ENCODE measurements around the gene ENSA.
"Not testable (repeated sequence)": the region's sequence is repeated elsewhere in the genome, so short reads cannot be mapped to it uniquely, and the experiment has no call there.

Gene ENSA

DNA sequence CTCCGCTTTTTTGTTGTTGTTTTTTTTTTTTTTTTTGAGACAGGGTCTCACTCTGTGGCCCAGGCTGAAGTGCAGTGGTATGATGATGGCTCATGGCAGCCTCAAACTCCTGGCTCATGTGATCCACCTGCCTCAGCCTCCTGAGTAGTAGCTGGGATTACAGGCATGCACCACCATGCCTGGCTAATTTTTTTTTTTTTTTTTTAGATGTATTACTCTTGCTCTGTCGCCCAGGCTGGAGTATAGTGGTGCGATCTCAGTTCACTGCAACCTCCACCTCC is 24.0 kb downstream of the ENSA start:
- H2AK5ac ChIP-seq (ENCODE audit: low read depth, low read length); H2AFZ ChIP-seq (ENCODE audit: low read length): not testable (repeated sequence)
- WGBS, 2 donors (ENCODE audit: extremely low coverage in 2 of 2, insufficient read length in 2 of 2, insufficient replicate concordance in 1 of 2) = no CpG with 5 or more reads among the region's 3 CpGs

DNA sequence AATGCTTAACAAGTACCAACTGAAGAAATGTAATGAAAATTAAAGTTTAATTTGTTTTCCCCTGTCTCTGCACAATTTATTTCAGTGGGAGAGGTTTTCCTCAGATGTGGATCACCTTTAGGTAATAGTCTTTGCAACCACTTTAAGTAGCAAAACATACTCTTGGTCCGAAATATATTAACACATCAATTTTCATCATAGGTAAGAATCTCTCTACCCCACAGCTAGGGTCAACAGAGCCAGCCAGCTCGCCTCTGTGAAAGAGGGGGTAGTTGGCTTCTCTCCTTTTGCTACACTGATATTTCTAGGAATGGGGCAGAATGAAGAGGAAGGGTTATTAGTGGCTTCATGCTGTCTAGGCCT is 25.2 kb downstream of the ENSA start:
- Histone ChIP-seq H3K36me3 (replicated peaks in 1 of 2; ENCODE audit: control insufficient read depth in 2 of 2, insufficient read depth in 2 of 2, low read length in 2 of 2) (peaks cover 2 to 11% of the 10 kb centered on the region in 2 donors), H3K23ac (ENCODE audit: low read depth, low read length, poor library complexity) (no peak overlapping the region), H2BK15ac (ENCODE audit: low read length) (no peak overlapping the region), H3K9me3 (replicated peaks in 1 of 2; ENCODE audit: control insufficient read depth in 2 of 2, insufficient read depth in 1 of 2, low read depth in 1 of 2, low read length in 2 of 2) (no peaks in the 10 kb centered on the region), H3K4me3 (ENCODE audit: low read length in 2 of 2) (no peak overlapping the region), H3K27me3 (ENCODE audit: control insufficient read depth in 3 of 3, insufficient read depth in 3 of 3, low read depth in 1 of 3, low read length in 3 of 3) (no peaks in the 10 kb centered on the region), H3K9ac (ENCODE audit: low read depth, low read length, poor library complexity) (no peak overlapping the region), H4K91ac (ENCODE audit: low read depth, low read length, poor library complexity) (no peak overlapping the region), H2BK5ac (ENCODE audit: low read length) (no peak overlapping the region), H3K4me2 (ENCODE audit: insufficient read depth, low read length, poor library complexity, severe bottlenecking) (no peak overlapping the region), H4K8ac (ENCODE audit: low read depth, low read length) (no peak overlapping the region), H2AK5ac (ENCODE audit: low read depth, low read length) (no peak overlapping the region), H2BK12ac (ENCODE audit: low read length) (no peak overlapping the region), H3K27ac (replicated peaks; ENCODE audit: low read length) (peak overlapping the region; percentile 62), H3K4me1 (ENCODE audit: control insufficient read depth in 2 of 2, insufficient read depth in 1 of 2, low read depth in 1 of 2, low read length in 2 of 2) (peaks cover 4 to 11% of the 10 kb centered on the region in 2 donors), H3K4ac (ENCODE audit: low read length) (no peak overlapping the region), H2BK120ac (ENCODE audit: low read depth, low read length) (no peak overlapping the region), H3K14ac (ENCODE audit: low read length) (no peak overlapping the region), H2AFZ (ENCODE audit: low read length) (peak overlapping the region; percentile 15), H3K79me1 (ENCODE audit: low read depth, low read length) (no peaks in the 10 kb centered on the region), H3K18ac (ENCODE audit: low read length) (no peak overlapping the region)
- no CpG with 5 or more reads among the region's 2 CpGs for whole genome bisulfite sequencing, 2 donors (ENCODE audit: extremely low coverage in 2 of 2, insufficient read length in 2 of 2, insufficient replicate concordance in 1 of 2)
- DNase-seq (ENCODE audit: low spot score) = no peak

More for the DNA sequence above, 24.0 kb downstream of the ENSA start:
- H3K18ac ChIP-seq (ENCODE audit: low read length); H3K36me3 ChIP-seq (replicated peaks in 1 of 2; ENCODE audit: control insufficient read depth in 2 of 2, insufficient read depth in 2 of 2, low read length in 2 of 2); H2BK12ac ChIP-seq (ENCODE audit: low read length); H3K23ac ChIP-seq (ENCODE audit: low read depth, low read length, poor library complexity); H2BK15ac ChIP-seq (ENCODE audit: low read length); H4K91ac ChIP-seq (ENCODE audit: low read depth, low read length, poor library complexity); H3K79me1 ChIP-seq (ENCODE audit: low read depth, low read length); DNase-seq (ENCODE audit: low spot score); H3K4me2 ChIP-seq (ENCODE audit: insufficient read depth, low read length, poor library complexity, severe bottlenecking); H2BK120ac ChIP-seq (ENCODE audit: low read depth, low read length); H2BK5ac ChIP-seq (ENCODE audit: low read length); H3K27me3 ChIP-seq (ENCODE audit: control insufficient read depth in 3 of 3, insufficient read depth in 3 of 3, low read depth in 1 of 3, low read length in 3 of 3); H3K27ac ChIP-seq (replicated peaks; ENCODE audit: low read length); H3K4me3 ChIP-seq (ENCODE audit: low read length in 2 of 2); H3K9ac ChIP-seq (ENCODE audit: low read depth, low read length, poor library complexity); H3K14ac ChIP-seq (ENCODE audit: low read length); H3K9me3 ChIP-seq (replicated peaks in 1 of 2; ENCODE audit: control insufficient read depth in 2 of 2, insufficient read depth in 1 of 2, low read depth in 1 of 2, low read length in 2 of 2); H3K4ac ChIP-seq (ENCODE audit: low read length); H4K8ac ChIP-seq (ENCODE audit: low read depth, low read length): not testable (repeated sequence)
- H3K4me1 ChIP-seq (ENCODE audit: control insufficient read depth in 2 of 2, insufficient read depth in 1 of 2, low read depth in 1 of 2, low read length in 2 of 2) = peaks cover 7 to 19% of the 10 kb centered on the region in 2 donors

DNA sequence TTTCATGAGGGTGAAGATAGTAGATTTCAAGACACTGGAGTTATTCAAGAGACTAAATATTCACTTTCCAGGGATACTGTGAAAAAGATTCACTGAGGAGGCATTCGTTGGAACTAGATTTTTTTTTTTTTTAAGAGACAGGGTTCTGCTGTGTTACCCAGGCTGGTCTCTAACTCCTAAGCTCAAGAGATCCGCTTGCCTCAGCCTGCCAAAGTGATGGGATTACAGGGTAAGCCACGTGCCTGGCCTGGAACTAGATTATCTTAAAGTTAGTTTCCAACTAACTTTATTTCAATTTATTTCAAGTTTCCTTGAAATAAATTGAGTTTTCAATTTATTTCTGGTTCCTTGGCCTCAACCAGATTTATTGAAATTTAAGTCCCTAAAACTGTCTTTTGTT is 25.7 kb downstream of the ENSA start:
- Histone ChIP-seq H3K14ac (ENCODE audit: low read length) (no peak overlapping the region), H3K27ac (replicated peaks; ENCODE audit: low read length) (no peak overlapping the region), H4K8ac (ENCODE audit: low read depth, low read length) (no peak overlapping the region), H3K36me3 (replicated peaks in 1 of 2; ENCODE audit: control insufficient read depth in 2 of 2, insufficient read depth in 2 of 2, low read length in 2 of 2) (peaks cover 2 to 11% of the 10 kb centered on the region in 2 donors), H4K91ac (ENCODE audit: low read depth, low read length, poor library complexity) (no peak overlapping the region), H2BK12ac (ENCODE audit: low read length) (no peak overlapping the region), H3K9ac (ENCODE audit: low read depth, low read length, poor library complexity) (no peak overlapping the region), H2BK120ac (ENCODE audit: low read depth, low read length) (no peak overlapping the region), H3K79me1 (ENCODE audit: low read depth, low read length) (no peaks in the 10 kb centered on the region), H2AFZ (ENCODE audit: low read length) (no peak overlapping the region), H2BK5ac (ENCODE audit: low read length) (no peak overlapping the region), H2AK5ac (ENCODE audit: low read depth, low read length) (no peak overlapping the region), H2BK15ac (ENCODE audit: low read length) (no peak overlapping the region), H3K18ac (ENCODE audit: low read length) (no peak overlapping the region), H3K4ac (ENCODE audit: low read length) (no peak overlapping the region), H3K23ac (ENCODE audit: low read depth, low read length, poor library complexity) (no peak overlapping the region), H3K4me2 (ENCODE audit: insufficient read depth, low read length, poor library complexity, severe bottlenecking) (no peak overlapping the region), H3K4me1 (ENCODE audit: control insufficient read depth in 2 of 2, insufficient read depth in 1 of 2, low read depth in 1 of 2, low read length in 2 of 2) (peaks cover 4 to 8% of the 10 kb centered on the region in 2 donors), H3K4me3 (ENCODE audit: low read length in 2 of 2) (no peak overlapping the region), H3K9me3 (replicated peaks in 1 of 2; ENCODE audit: control insufficient read depth in 2 of 2, insufficient read depth in 1 of 2, low read depth in 1 of 2, low read length in 2 of 2) (no peaks in the 10 kb centered on the region), H3K27me3 (ENCODE audit: control insufficient read depth in 3 of 3, insufficient read depth in 3 of 3, low read depth in 1 of 3, low read length in 3 of 3) (no peaks in the 10 kb centered on the region)
- no CpG with 5 or more reads among the region's 3 CpGs for WGBS, 2 donors (ENCODE audit: extremely low coverage in 2 of 2, insufficient read length in 2 of 2, insufficient replicate concordance in 1 of 2)
- no peak for DNase-seq (ENCODE audit: low spot score)

DNA sequence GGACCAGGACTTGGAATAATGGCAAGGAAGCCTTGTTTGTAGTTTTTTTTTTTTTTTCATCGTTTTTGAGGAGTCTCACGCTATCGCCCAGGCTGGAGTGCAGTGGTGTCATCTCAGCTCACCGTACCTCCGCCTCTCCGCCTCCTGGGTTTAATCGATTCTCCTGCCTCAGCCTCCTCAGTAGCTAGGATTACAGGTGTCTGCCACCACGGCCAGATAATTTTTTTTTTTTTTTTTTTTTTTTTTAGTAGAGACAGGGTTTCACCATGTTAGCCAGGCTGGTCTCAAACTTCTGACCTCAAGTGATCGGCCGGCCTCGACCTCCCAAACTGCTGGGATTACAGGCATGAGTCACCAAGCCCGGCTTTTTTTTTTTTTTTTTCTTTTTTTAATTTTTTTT is 27.0 kb downstream of the ENSA start:
- H3K9ac ChIP-seq (ENCODE audit: low read depth, low read length, poor library complexity); H3K4me3 ChIP-seq (ENCODE audit: low read length in 2 of 2); H3K9me3 ChIP-seq (replicated peaks in 1 of 2; ENCODE audit: control insufficient read depth in 2 of 2, insufficient read depth in 1 of 2, low read depth in 1 of 2, low read length in 2 of 2); H2BK12ac ChIP-seq (ENCODE audit: low read length); H3K18ac ChIP-seq (ENCODE audit: low read length); H4K91ac ChIP-seq (ENCODE audit: low read depth, low read length, poor library complexity); H2AK5ac ChIP-seq (ENCODE audit: low read depth, low read length); H3K27me3 ChIP-seq (ENCODE audit: control insufficient read depth in 3 of 3, insufficient read depth in 3 of 3, low read depth in 1 of 3, low read length in 3 of 3); H2AFZ ChIP-seq (ENCODE audit: low read length); H3K4me2 ChIP-seq (ENCODE audit: insufficient read depth, low read length, poor library complexity, severe bottlenecking); H3K36me3 ChIP-seq (replicated peaks in 1 of 2; ENCODE audit: control insufficient read depth in 2 of 2, insufficient read depth in 2 of 2, low read length in 2 of 2); H3K27ac ChIP-seq (replicated peaks; ENCODE audit: low read length); H3K14ac ChIP-seq (ENCODE audit: low read length); H3K4me1 ChIP-seq (ENCODE audit: control insufficient read depth in 2 of 2, insufficient read depth in 1 of 2, low read depth in 1 of 2, low read length in 2 of 2); H3K4ac ChIP-seq (ENCODE audit: low read length); H3K79me1 ChIP-seq (ENCODE audit: low read depth, low read length); H2BK5ac ChIP-seq (ENCODE audit: low read length); H3K23ac ChIP-seq (ENCODE audit: low read depth, low read length, poor library complexity); H2BK15ac ChIP-seq (ENCODE audit: low read length); H2BK120ac ChIP-seq (ENCODE audit: low read depth, low read length); H4K8ac ChIP-seq (ENCODE audit: low read depth, low read length); DNase-seq (ENCODE audit: low spot score): not testable (repeated sequence)
- WGBS, 2 donors (ENCODE audit: extremely low coverage in 2 of 2, insufficient read length in 2 of 2, insufficient replicate concordance in 1 of 2) = no CpG with 5 or more reads among the region's 12 CpGs
